HCEC 1CT (cell line): ENCODE measurements around the gene LITAFD.

Source experiments
- DNase-seq: peaks from one replicate; pipeline ENCODE4 v3.0.0-alpha.2; 2017

Gene LITAFD

DNA sequence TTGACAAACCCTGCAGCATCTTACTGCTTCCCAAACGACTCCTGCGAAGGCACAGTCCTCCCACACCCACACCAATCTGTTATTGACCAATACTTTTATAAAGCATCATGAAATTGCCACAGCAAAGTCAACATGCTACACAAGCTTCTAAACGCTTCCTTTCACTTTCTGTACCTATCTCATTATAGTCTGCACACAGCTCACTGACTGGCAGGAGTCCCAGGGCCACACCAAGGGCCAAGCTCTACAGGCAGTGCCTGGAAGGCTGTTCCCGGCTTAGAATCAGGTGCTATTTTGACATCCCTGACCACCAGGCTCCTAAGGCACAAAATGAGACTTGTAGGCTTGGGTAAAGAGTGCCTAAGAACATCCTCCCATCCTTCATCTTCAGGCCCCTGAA lies 42.1 kb downstream of the LITAFD start:
- no peak for DNase-seq

DNA sequence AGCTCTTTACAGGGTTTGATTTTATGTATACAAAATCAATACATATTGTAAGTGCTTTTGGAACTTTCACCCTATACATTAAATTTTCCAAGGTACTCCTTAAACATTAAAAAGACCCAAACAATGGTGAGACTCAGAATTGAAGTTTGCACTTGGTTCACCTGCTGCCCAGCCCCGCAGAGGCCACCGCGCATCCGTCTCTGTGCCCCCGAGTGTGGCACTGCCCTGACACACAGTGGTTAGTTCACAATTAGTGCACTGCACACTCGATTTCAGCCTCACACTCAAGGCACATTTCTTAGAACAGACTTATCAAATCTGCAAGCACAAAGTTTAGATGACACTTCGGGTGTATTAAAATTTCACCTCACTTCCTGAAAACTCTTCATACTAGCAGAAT lies 43.3 kb downstream of the LITAFD start:
- no peak for DNase-seq

DNA sequence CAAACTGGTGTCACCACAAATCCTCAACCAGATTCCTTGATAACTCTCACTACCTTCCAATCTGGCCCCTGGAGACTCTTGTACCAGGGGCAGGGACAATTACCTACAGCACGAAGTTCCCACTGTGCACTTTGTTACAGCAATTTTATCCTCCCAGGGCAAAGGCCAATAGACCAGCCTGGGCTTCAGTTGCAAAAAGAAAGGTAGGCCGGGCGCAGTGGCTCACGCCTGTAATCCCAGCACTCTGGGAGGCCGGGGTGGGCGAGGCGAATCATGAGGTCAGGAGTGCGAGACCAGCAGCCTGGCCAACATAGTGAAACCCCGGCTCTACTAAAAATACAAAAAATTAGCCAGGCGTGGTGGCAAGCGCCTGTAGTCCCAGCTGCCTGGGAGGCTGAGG lies 44.7 kb downstream of the LITAFD start:
- DNase-seq = no peak

DNA sequence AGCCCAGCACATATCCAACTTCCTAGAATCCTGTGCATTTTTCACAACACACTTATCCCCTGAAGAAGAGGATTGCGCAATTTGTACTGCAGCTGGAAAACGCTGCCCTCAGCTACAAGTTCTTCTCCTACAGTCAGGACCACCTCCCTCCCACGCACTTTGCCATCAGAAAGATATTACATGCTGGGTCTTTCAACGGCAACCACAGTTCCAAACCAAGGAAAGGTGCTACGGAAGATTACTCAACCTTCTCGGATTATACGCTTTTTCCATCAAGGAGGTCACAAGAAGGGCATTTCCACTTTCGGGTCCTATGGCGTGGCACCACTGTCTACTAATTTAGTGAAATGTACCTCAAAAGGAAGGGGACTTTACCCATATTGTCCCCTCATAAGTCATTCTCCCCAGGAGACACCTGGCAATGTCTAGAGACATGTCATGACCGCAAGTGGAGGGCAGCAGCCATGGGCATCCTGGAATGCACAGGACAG lies 46.4 kb downstream of the LITAFD start:
- no peak for DNase-seq

DNA sequence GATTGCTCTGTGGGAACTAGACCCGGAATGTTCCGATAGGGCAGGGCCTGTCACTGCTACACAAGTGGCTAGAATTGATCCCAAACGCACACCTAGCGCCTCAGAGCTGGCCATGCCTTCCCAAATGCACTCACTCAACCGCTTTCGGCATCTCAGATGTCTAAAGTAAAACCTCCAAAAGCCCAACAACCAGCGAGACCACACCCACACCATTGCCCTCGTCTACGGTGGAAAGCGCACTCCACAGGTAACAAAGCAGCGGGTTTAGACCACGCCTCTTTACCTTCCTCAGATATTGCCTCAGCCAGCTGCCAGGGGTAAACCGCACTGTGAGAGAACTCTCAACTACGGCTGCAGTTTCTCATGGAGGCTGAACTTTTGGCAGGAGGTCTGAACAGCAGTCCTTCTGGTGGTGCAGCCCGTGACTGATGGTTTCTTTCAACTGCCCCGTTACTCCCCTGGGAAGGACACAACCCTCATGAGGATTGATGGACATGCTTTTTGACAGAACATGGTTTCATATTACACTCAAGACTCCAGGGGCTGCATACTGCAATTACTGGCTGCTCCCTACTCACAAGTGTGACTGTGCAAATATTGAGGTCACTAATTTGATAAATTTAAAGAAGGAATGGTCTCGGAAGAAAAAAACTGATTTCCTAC lies 47.1 kb downstream of the LITAFD start:
- DNase-seq = no peak

DNA sequence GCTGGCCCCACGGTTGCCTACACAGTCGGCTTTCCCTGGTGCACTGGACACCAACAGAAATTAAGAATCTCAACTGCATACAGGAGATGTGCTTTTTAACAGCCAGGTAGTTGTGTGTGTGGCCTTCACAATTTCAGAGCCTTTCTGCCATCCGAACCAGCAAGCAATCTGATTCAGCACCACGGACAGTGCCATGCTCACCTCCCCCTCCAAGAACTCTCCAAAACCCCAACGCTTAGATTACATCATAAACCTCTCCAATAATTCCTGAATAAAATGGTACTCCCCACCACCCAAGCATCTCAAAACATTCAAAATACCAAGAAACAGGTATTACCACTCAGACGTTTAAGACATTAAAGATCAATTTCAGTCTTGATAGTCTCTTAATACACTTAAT lies 49.7 kb downstream of the LITAFD start:
- DNase-seq = peak; percentile 14

DNA sequence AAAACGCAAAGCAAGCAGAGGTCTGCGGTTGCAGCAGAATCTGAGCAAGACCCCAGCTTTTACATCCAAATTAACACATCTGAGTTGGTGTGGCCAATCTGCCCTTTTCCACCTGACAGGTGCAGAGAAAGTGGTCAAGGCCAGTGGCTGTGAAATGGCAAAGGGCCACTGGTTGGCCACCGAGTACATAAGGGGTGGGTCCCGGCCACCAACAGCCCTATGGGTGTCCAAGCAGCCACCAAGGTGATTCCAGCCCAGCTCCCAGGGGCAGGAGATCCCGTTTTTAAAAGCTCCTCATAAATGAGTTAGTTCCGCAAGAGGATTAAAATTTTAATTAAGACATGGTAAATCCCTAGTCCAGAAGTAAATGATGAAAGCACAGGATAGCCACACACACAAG lies 52.5 kb downstream of the LITAFD start:
- no peak for DNase-seq
